Hepatocyte (in vitro differentiated cells): Measurements from ENCODE around the gene PPFIA4. TPM values are rescaled to one million over a fixed set of nuclear protein-coding genes. Genes with fewer than 3 reads are reported as not detected.

Experiments used
- DNase-seq: peaks from one replicate; pipeline ENCODE4 v3.0.0-alpha.2; 2016; ENCODE audit warnings: low spot score
- H2AFZ ChIP-seq: fragments of 200-600 bp; sonication (generic); 2 replicates; pipeline ENCODE4 v1.6.0; 2016; ENCODE audit warnings: antibody characterized with exemption, mild to moderate bottlenecking
- H3K27ac ChIP-seq: fragments of 200-600 bp; sonication (generic); 2 replicates; pipeline ENCODE4 v1.5.1; 2016; ENCODE audit warnings: mild to moderate bottlenecking
- H3K27me3 ChIP-seq: fragments of 200-600 bp; sonication (generic); 2 replicates; pipeline ENCODE4 v1.6.1; 2016
- H3K36me3 ChIP-seq: fragments of 200-600 bp; sonication (generic); replicated peaks from 2 replicates; pipeline ENCODE4 v1.5.1; 2016; ENCODE audit warnings: low read depth; ENCODE audit not compliant: insufficient read depth
- H3K4me1 ChIP-seq: fragments of 200-600 bp; sonication (generic); 2 replicates; pipeline ENCODE4 v1.5.1; 2016; ENCODE audit warnings: mild to moderate bottlenecking, moderate library complexity; ENCODE audit not compliant: insufficient read depth
- H3K4me2 ChIP-seq: fragments of 200-600 bp; sonication (generic); 2 replicates; pipeline ENCODE4 v1.6.0; 2016
- H3K4me3 ChIP-seq: fragments of 200-600 bp; sonication (generic); 2 replicates; pipeline ENCODE4 v1.5.1; 2016; ENCODE audit warnings: mild to moderate bottlenecking
- H3K79me2 ChIP-seq: fragments of 200-600 bp; sonication (generic); 2 replicates; pipeline ENCODE4 v1.6.0; 2017; ENCODE audit warnings: mild to moderate bottlenecking
- H3K9me2 ChIP-seq: fragments of 200-600 bp; sonication (generic); replicated peaks from 2 replicates; pipeline ENCODE4 v1.6.0; 2017; ENCODE audit warnings: mild to moderate bottlenecking; ENCODE audit not compliant: insufficient read depth
- H3K9me3 ChIP-seq: fragments of 200-600 bp; sonication (generic); 2 replicates; pipeline ENCODE4 v1.5.1; 2016; ENCODE audit warnings: low read depth, mild to moderate bottlenecking
- H4K20me1 ChIP-seq: fragments of 200-600 bp; sonication (generic); 2 replicates; pipeline ENCODE4 v1.6.0; 2016; ENCODE audit warnings: mild to moderate bottlenecking; ENCODE audit not compliant: insufficient read depth, poor library complexity, severe bottlenecking
- CTCF ChIP-seq: fragments of 200-600 bp; sonication (generic); IDR thresholded peaks from 2 replicates; pipeline ENCODE4 v1.5.1; 2016; ENCODE audit warnings: antibody characterized with exemption, mild to moderate bottlenecking; ENCODE audit not compliant: poor library complexity
- EZH2 ChIP-seq: fragments of 200-600 bp; sonication (generic); IDR thresholded peaks from 2 replicates; pipeline ENCODE4 v1.6.1; 2016; ENCODE audit warnings: antibody characterized with exemption, mild to moderate bottlenecking, borderline replicate concordance
- EZH2phosphoT487 ChIP-seq: fragments of 200-600 bp; sonication (generic); IDR thresholded peaks from one replicate; pipeline ENCODE4 v1.6.1; 2018; ENCODE audit warnings: antibody characterized with exemption, mild to moderate bottlenecking, low read depth, moderate library complexity; ENCODE audit not compliant: unreplicated experiment, severe bottlenecking
- WGBS: methylation state at CpG from one replicate; pipeline ENCODE4 v1.1.6; 2016; ENCODE audit warnings: low lambda C conversion rate; ENCODE audit errors: missing lambda C conversion rate; 5-methylcytosine and 5-hydroxymethylcytosine counted together
- polyA plus RNA-seq: library from polyadenylated mRNA; unstranded; fragments of >200 nt; fragmentation: Nextera tagmentation; extraction: Ambion mirVana; gene quantifications from 2 replicates; pipeline ENCODE4 v1.2.1, GENCODE V29; 2016
- total RNA-seq: library from RNA; depleted of rRNA; stranded (reverse); fragments of >200 nt; gene quantifications from 2 replicates; pipeline ENCODE4 v1.2.3, GENCODE V29; 2014

The PPFIA4 gene
- total and polyA plus RNA-seq, 2 experiments from 2014 or later = 1.4 to 1.7 TPM

DNA sequence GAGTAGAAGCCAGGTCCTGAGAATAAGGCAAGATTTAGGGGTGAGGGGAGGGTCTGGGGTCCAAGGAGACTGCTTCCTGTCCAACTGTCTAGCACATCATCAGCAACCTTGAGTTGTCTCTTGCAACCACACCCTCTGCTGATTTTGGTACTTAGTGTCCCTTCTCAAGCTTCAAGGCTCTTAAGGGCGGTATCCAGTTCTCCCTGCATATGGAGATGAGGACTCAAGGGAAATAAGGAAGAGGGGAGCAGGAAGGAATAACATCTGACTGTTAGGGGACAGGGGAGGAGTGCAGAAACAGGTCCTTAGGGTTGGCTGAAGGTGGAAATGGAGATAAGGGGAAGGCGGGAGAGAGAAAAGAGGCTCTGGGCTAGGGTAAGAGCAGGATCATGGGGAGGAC, 47.2 kb downstream of the PPFIA4 start:
- no peaks in the 10 kb centered on the region for H3K9me3 ChIP-seq
- 93% methylated on average over 2 of the region's 2 CpGs for WGBS
- H3K79me2 ChIP-seq = no peaks in the 10 kb centered on the region
- H3K9me2 ChIP-seq = no peaks in the 10 kb centered on the region
- H3K36me3 ChIP-seq = no peaks in the 10 kb centered on the region
- no peaks in the 10 kb centered on the region for H4K20me1 ChIP-seq
- no peaks in the 10 kb centered on the region for H3K4me1 ChIP-seq
- no peak for TF ChIP-seq EZH2
- TF ChIP-seq EZH2phosphoT487 = no peak
- TF ChIP-seq CTCF = no peak
- no peak for DNase-seq
- peaks cover 53% of the 10 kb centered on the region for H3K27me3 ChIP-seq
- H3K4me2 ChIP-seq = no peak overlapping the region
- no peak overlapping the region for H3K27ac ChIP-seq
- no peak overlapping the region for H2AFZ ChIP-seq
- H3K4me3 ChIP-seq = no peak overlapping the region

DNA sequence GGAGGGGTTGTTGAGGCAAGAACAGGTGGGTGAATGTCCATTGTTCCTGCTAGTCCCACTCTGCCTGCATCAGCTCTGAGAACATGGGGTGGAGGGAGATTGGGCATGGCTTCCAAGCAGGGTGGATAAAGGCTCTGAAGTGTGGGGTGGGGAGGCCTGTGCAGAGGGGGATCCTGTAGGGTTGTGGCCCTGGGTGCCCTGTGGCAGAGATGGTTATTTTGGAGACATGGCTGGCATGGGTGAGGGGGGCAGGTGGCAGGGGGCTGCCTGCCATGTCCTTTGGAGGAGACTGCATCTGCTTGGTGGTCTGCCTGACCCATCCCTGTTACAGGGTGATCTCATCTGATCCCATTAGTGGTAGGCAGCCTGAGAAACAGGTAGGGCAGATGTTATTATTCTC, 48.3 kb downstream of the PPFIA4 start:
- Histone ChIP-seq H3K27ac (no peak overlapping the region), H3K27me3 (peaks cover 53% of the 10 kb centered on the region), H3K4me3 (no peak overlapping the region), H3K36me3 (no peaks in the 10 kb centered on the region), H3K4me1 (no peaks in the 10 kb centered on the region), H4K20me1 (no peaks in the 10 kb centered on the region), H3K79me2 (no peaks in the 10 kb centered on the region), H3K9me2 (no peaks in the 10 kb centered on the region), H2AFZ (no peak overlapping the region), H3K9me3 (no peaks in the 10 kb centered on the region), H3K4me2 (no peak overlapping the region)
- DNase-seq = no peak
- TF ChIP-seq EZH2 (no peak), CTCF (no peak), EZH2phosphoT487 (no peak)

GRCh38 chr1:203075236-203076030, 49.1 kb downstream of the PPFIA4 start:
- TF ChIP-seq EZH2phosphoT487 (no peak), CTCF (no peak), EZH2 (no peak)
- no peak overlapping the region for H3K4me3 ChIP-seq
- no peaks in the 10 kb centered on the region for H3K36me3 ChIP-seq
- H3K27ac ChIP-seq = no peak overlapping the region
- H3K9me3 ChIP-seq = no peaks in the 10 kb centered on the region
- no peak overlapping the region for H2AFZ ChIP-seq
- peaks cover 53% of the 10 kb centered on the region for H3K27me3 ChIP-seq
- WGBS = 31% methylated on average over 49 of the region's 56 CpGs
- no peaks in the 10 kb centered on the region for H3K9me2 ChIP-seq
- no peak for DNase-seq
- no peaks in the 10 kb centered on the region for H4K20me1 ChIP-seq
- no peaks in the 10 kb centered on the region for H3K4me1 ChIP-seq
- peak overlapping the region; percentile 80 for H3K4me2 ChIP-seq
- no peaks in the 10 kb centered on the region for H3K79me2 ChIP-seq
